K562 (cell line): Measurements from ENCODE around the gene PLXNA2. TPM values are rescaled to one million over a fixed set of nuclear protein-coding genes. Genes with fewer than 3 reads are reported as not detected.

ENCODE experiments used
- EP300 ChIP-seq: IDR thresholded peaks from 2 replicates; pipeline ENCODE4 v1.6.1; 2012; ENCODE audit warnings: low read length, improper control_type of control experiment
- GTF2F1 ChIP-seq: IDR thresholded peaks from 2 replicates; pipeline ENCODE4 v1.6.1; 2011; ENCODE audit warnings: low read depth, low read length, improper control_type of control experiment
- HDAC6 ChIP-seq: IDR thresholded peaks from 2 replicates; pipeline ENCODE4 v1.6.1; 2012; ENCODE audit warnings: low read depth, mild to moderate bottlenecking, control low read depth, inconsistent platforms, low read length, moderate library complexity
- HEY1 ChIP-seq: fragments of 250-450 bp; sonication (Bioruptor Pico); IDR thresholded peaks from 2 replicates; pipeline ENCODE4 v1.5.0; 2020; ENCODE audit warnings: mild to moderate bottlenecking, moderate library complexity, borderline replicate concordance
- KAT7 ChIP-seq: sonication (generic); formaldehyde crosslinking; IDR thresholded peaks from 2 replicates; pipeline ENCODE4 v1.8.0; 2022; ENCODE audit warnings: missing genetic modification reagents, mild to moderate bottlenecking, borderline replicate concordance
- KDM1A ChIP-seq, 2 experiments: fragments of 450-650 bp; IDR thresholded peaks; 2 replicates each; pipeline ENCODE4 v1.6.1; 2016; ENCODE audit warnings: mild to moderate bottlenecking in 2 of 2
- KLF13 ChIP-seq: fragments of 450-650 bp; IDR thresholded peaks from 2 replicates; pipeline ENCODE4 v1.6.1; 2016; ENCODE audit warnings: missing genetic modification characterization, low read depth, mild to moderate bottlenecking, missing compliant biosample characterization, moderate library complexity, borderline replicate concordance
- NFE2 ChIP-seq: IDR thresholded peaks from 2 replicates; pipeline ENCODE4 v1.6.1; 2014; ENCODE audit warnings: antibody characterized with exemption, low read depth
- NFIC ChIP-seq: fragments of 450-650 bp; IDR thresholded peaks from 2 replicates; pipeline ENCODE4 v1.6.1; 2017; ENCODE audit warnings: mild to moderate bottlenecking, inconsistent platforms
- SMARCA4 ChIP-seq: fragments of 450-650 bp; IDR thresholded peaks from 2 replicates; pipeline ENCODE4 v1.6.1; 2016
- TOE1 ChIP-seq, 2 experiments: fragments of 450-650 bp in 1 of 2; sonication (generic) in 1 of 2; formaldehyde crosslinking in 1 of 2; IDR thresholded peaks; 2 replicates each; pipeline versions ENCODE4 v1.7.1 to v1.8.0; 2016 to 2022; ENCODE audit warnings: borderline replicate concordance in 2 of 2, mild to moderate bottlenecking in 2 of 2, antibody characterized with exemption in 1 of 2, inconsistent platforms in 1 of 2, low read depth in 1 of 2, missing genetic modification reagents in 1 of 2, moderate library complexity in 1 of 2
- ZNF124 ChIP-seq: sonication (generic); formaldehyde crosslinking; IDR thresholded peaks from 2 replicates; pipeline ENCODE4 v1.8.1; 2022; ENCODE audit warnings: missing genetic modification reagents
- ZNF197 ChIP-seq: fragments of 200-800 bp; sonication (Bioruptor generic); IDR thresholded peaks from 2 replicates; pipeline ENCODE4 v1.6.1; 2016; ENCODE audit warnings: low read depth, missing genetic modification characterization, missing compliant biosample characterization
- ZNF408 ChIP-seq: fragments of 250-450 bp; sonication (Bioruptor Pico); IDR thresholded peaks from 2 replicates; pipeline ENCODE4 v1.4.0; 2020; ENCODE audit warnings: low read depth, mild to moderate bottlenecking, moderate library complexity
- ZNF436 ChIP-seq: fragments of 250-450, 450-650 bp; sonication (Bioruptor Pico); formaldehyde crosslinking; IDR thresholded peaks from 2 replicates; pipeline ENCODE4 v1.7.0; 2020; ENCODE audit warnings: mild to moderate bottlenecking
- ZNF77 ChIP-seq: fragments of 250-450 bp; sonication (Bioruptor Pico); IDR thresholded peaks from 2 replicates; pipeline ENCODE4 v1.5.0; 2020
- polyA plus RNA-seq, 8 experiments: library from polyadenylated mRNA; depleted of rRNA in 4 of 8; stranded (reverse) in 5 of 8; unstranded in 3 of 8; fragments of >200 nt; fragmentation: Nextera tagmentation in 2 of 8; fragmentation: Illumina TruSeq in 1 of 8; extraction: Ambion mirVana in 2 of 8; extraction: Trizol in 1 of 8; gene quantifications; 2 replicates each; pipeline versions ENCODE4 v1.2.1 to v1.2.3, GENCODE V29; 2011 to 2014; ENCODE audit warnings: inconsistent platforms in 1 of 8, missing spikeins in 1 of 8
- total RNA-seq, 7 experiments: library from RNA; depleted of rRNA in 6 of 7; stranded (reverse); fragments of >200 nt in 6 of 7; fragmentation: Illumina TruSeq in 2 of 7; extraction: Trizol in 2 of 7; gene quantifications; 2 replicates each; pipeline versions ENCODE4 v1.2.1 to v1.2.3, GENCODE V29; 2011 to 2021; ENCODE audit warnings: low replicate concordance in 1 of 7
- TF ChIP-seq, protein P1 (sequence below): fragments of 450-650 bp; IDR thresholded peaks from 2 replicates; pipeline ENCODE4 v1.6.1; 2016; ENCODE audit warnings: low read depth
- TF ChIP-seq, protein P2 (sequence below): fragments of 450-650 bp; IDR thresholded peaks from 2 replicates; pipeline ENCODE4 v1.6.1; 2016; ENCODE audit warnings: mild to moderate bottlenecking

The PLXNA2 gene
- total and polyA plus RNA-seq, 9 of the 15 experiments (the other 6 are each of a cell fraction or from before 2014, with no cell fraction given): 0.01 to 1.3 (median 0.32) TPM

DNA sequence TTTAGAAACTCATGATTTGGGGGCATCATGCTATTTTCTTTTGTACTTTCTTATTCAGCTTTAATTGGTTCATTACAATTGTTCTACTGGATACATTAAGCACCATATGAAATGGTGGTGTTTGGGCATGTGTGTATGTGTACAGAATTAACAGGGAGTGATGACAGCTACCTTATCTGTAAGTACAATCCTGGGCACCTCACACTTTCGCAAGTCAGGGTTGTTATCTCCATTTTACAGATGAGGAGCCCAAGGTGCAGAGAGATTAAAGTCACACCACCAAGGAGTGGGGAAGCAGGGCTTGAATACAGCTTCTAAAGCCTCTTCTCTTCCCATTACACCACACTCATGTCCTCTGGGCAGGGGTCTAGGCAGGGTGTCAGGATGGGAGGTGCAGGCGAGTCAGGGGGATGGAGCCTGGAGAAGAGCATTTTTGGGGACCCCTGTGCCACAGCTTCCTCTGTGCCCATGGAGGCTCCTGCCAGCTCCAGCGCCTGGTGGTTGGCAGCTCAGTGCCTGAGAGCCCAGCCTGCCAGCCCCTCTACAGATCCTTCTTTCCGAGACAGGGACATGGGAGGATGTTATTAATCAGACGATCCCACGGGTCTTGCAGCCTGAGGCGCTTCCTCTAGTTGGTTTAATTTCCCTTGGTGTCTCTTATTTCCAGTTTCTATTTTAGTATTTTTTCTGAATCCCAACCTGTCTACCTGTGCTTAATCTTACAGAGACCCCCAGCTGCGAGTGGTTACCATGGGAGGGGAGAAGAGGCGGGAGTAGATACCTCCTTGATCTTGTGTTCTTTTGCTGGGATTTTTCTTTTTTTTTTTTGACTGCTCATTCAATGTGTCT lies 207.0 kb downstream of the PLXNA2 start (continued):
- TF ChIP-seq, protein P1, sequence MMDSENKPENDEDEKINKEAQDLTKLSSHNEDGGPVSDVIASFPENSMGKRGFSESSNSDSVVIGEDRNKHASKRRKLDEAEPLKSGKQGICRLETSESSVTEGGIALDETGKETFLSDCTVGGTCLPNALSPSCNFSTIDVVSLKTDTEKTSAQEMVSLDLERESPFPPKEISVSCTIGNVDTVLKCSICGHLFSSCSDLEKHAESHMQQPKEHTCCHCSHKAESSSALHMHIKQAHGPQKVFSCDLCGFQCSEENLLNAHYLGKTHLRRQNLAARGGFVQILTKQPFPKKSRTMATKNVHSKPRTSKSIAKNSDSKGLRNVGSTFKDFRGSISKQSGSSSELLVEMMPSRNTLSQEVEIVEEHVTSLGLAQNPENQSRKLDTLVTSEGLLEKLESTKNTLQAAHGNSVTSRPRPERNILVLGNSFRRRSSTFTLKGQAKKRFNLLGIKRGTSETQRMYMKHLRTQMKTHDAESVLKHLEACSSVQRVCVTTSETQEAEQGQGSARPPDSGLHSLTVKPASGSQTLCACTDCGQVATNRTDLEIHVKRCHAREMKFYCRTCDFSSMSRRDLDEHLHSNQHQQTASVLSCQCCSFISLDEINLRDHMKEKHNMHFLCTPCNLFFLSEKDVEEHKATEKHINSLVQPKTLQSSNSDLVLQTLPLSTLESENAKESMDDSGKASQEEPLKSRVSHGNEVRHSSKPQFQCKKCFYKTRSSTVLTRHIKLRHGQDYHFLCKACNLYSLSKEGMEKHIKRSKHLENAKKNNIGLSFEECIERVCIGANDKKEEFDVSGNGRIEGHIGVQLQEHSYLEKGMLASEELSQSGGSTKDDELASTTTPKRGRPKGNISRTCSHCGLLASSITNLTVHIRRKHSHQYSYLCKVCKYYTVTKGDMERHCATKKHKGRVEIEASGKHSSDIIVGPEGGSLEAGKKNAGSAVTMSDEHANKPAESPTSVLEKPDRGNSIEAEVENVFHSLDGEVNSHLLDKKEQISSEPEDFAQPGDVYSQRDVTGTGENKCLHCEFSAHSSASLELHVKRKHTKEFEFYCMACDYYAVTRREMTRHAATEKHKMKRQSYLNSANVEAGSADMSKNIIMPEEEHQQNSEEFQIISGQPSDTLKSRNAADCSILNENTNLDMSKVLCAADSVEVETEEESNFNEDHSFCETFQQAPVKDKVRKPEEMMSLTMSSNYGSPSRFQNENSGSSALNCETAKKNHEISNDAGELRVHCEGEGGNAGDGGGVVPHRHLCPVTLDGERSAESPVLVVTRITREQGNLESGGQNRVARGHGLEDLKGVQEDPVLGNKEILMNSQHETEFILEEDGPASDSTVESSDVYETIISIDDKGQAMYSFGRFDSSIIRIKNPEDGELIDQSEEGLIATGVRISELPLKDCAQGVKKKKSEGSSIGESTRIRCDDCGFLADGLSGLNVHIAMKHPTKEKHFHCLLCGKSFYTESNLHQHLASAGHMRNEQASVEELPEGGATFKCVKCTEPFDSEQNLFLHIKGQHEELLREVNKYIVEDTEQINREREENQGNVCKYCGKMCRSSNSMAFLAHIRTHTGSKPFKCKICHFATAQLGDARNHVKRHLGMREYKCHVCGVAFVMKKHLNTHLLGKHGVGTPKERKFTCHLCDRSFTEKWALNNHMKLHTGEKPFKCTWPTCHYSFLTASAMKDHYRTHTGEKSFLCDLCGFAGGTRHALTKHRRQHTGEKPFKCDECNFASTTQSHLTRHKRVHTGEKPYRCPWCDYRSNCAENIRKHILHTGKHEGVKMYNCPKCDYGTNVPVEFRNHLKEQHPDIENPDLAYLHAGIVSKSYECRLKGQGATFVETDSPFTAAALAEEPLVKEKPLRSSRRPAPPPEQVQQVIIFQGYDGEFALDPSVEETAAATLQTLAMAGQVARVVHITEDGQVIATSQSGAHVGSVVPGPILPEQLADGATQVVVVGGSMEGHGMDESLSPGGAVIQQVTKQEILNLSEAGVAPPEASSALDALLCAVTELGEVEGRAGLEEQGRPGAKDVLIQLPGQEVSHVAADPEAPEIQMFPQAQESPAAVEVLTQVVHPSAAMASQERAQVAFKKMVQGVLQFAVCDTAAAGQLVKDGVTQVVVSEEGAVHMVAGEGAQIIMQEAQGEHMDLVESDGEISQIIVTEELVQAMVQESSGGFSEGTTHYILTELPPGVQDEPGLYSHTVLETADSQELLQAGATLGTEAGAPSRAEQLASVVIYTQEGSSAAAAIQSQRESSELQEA: no peak
- TF ChIP-seq ZNF197 (0 out of 2 replicates have a peak, but pooled peaks have one; percentile 74), ZNF77 (CRISPR knock-in tag) (no peak), ZNF408 (CRISPR knock-in tag) (no peak), SMARCA4 (peak; percentile 76), GTF2F1 (no peak), KAT7 (CRISPR knock-in tag) (no peak), HEY1 (CRISPR knock-in tag) (no peak), TOE1 (IDR thresholded peaks at IDR 0.05; ENCODE audit: borderline replicate concordance) (no peak), TOE1 (CRISPR knock-in tag; IDR thresholded peaks at IDR 0.05; ENCODE audit: borderline replicate concordance, low read depth) (no peak), HDAC6 (no peak), ZNF124 (no peak), EP300 (peak; percentile 84), KLF13 (no peak), NFIC (peak; percentile 35), NFE2 (0 out of 2 replicates have a peak, but pooled peaks have one; percentile 34), ZNF436 (CRISPR knock-in tag) (no peak), KDM1A (IDR thresholded peaks at IDR 0.05) (peak; percentile 51 to 73; a peak in 3 of 4 replicates)
- TF ChIP-seq, protein P2, sequence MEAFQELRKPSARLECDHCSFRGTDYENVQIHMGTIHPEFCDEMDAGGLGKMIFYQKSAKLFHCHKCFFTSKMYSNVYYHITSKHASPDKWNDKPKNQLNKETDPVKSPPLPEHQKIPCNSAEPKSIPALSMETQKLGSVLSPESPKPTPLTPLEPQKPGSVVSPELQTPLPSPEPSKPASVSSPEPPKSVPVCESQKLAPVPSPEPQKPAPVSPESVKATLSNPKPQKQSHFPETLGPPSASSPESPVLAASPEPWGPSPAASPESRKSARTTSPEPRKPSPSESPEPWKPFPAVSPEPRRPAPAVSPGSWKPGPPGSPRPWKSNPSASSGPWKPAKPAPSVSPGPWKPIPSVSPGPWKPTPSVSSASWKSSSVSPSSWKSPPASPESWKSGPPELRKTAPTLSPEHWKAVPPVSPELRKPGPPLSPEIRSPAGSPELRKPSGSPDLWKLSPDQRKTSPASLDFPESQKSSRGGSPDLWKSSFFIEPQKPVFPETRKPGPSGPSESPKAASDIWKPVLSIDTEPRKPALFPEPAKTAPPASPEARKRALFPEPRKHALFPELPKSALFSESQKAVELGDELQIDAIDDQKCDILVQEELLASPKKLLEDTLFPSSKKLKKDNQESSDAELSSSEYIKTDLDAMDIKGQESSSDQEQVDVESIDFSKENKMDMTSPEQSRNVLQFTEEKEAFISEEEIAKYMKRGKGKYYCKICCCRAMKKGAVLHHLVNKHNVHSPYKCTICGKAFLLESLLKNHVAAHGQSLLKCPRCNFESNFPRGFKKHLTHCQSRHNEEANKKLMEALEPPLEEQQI: no peak
